Immature natural killer cell (primary cell): ENCODE data around the gene CCDC81. TPM values are rescaled to one million over a fixed set of nuclear protein-coding genes. Genes with fewer than 3 reads are reported as not detected.

Experiments
- DNase-seq, 3 donors: peaks; one replicate each; pipeline ENCODE4 v3.0.0; 2022; ENCODE audit warnings: mixed read lengths in 1 of 3
- H3K27ac Mint-ChIP-seq, 6 donors: one replicate each; pipeline ENCODE4 v1.8.0; 2020; ENCODE audit warnings: mixed read lengths in 6 of 6, mild to moderate bottlenecking in 5 of 6, inconsistent platforms in 4 of 6, moderate library complexity in 3 of 6
- H3K27me3 Mint-ChIP-seq, 3 donors: one replicate each; pipeline ENCODE4 v1.8.0; 2020 to 2021; ENCODE audit warnings: low read depth in 3 of 3, mild to moderate bottlenecking in 3 of 3, mixed read lengths in 3 of 3, moderate library complexity in 3 of 3, inconsistent platforms in 1 of 3
- H3K36me3 Mint-ChIP-seq, 3 donors: one replicate each; pipeline ENCODE4 v1.8.0; 2020; ENCODE audit warnings: mixed read lengths in 3 of 3, inconsistent platforms in 2 of 3, mild to moderate bottlenecking in 2 of 3
- H3K4me1 Mint-ChIP-seq, 2 donors: one replicate each; pipeline ENCODE4 v1.8.0; 2020; ENCODE audit warnings: inconsistent platforms in 2 of 2, mild to moderate bottlenecking in 2 of 2, mixed read lengths in 2 of 2, moderate library complexity in 1 of 2
- H3K4me3 Mint-ChIP-seq, 5 donors: one replicate each; pipeline ENCODE4 v1.8.0; 2020; ENCODE audit warnings: mild to moderate bottlenecking in 5 of 5, mixed read lengths in 5 of 5, inconsistent platforms in 3 of 5, moderate library complexity in 3 of 5
- H3K9me3 Mint-ChIP-seq, 6 donors: one replicate each; pipeline ENCODE4 v1.8.0; 2020; ENCODE audit warnings: mild to moderate bottlenecking in 6 of 6, mixed read lengths in 6 of 6, inconsistent platforms in 4 of 6, moderate library complexity in 3 of 6
- polyA plus RNA-seq, 3 donors: library from polyadenylated mRNA; unstranded; fragments of 300-500 nt; fragmentation: Illumina TruSeq; gene quantifications; one replicate each; pipeline ENCODE4 v1.2.3, GENCODE V29; 2021

Gene CCDC81
- polyA plus RNA-seq, 3 donors from 2014 or later, result 0.13 to 0.40 TPM; not detected in 1

DNA sequence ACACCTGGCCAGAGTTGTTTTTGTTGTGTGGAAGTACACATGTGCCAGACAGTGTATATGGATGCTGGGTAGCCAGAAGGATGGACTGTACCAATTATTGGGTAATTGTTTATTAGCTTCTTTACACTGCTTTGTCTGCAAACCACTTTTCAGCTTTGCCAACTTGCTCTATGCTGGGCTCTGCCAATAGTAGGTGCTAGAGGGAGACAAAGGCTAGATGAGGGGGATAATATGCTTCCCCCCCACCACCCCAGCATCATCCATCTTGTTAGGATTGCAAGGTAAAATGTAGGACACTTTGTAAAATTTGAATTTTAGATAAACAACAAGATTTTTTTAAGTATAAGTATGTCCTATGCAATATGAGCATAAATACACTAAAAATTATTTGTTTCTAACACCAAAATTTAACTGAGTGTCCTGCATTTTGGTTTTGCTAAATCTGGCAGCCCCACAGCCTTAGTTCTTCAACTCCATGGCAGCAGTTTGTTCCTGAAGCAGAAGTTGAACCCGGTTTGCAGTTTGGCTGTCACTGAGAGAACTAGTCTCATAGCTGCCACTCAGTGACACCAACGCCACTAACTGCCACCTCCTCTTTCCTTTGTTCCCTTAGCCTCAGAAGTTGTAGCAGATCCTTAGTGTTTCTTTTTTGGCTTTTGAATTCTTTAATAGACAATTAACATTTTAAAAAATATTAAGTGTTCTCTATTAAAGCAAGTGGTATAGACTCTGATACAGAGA lies 78.8 kb downstream of the CCDC81 start:
- Mint-ChIP-seq H3K27me3 (peaks cover 0 to 5% (median 2%) of the 10 kb centered on the region in 3 donors), H3K27ac (no peak overlapping the region), H3K9me3 (no peaks in the 10 kb centered on the region), H3K4me3 (no peak overlapping the region), H3K36me3 (peaks cover 0 to 11% (median 0%) of the 10 kb centered on the region in 3 donors), H3K4me1 (peaks cover 7 to 26% of the 10 kb centered on the region in 2 donors)
- DNase-seq, result no peak

DNA sequence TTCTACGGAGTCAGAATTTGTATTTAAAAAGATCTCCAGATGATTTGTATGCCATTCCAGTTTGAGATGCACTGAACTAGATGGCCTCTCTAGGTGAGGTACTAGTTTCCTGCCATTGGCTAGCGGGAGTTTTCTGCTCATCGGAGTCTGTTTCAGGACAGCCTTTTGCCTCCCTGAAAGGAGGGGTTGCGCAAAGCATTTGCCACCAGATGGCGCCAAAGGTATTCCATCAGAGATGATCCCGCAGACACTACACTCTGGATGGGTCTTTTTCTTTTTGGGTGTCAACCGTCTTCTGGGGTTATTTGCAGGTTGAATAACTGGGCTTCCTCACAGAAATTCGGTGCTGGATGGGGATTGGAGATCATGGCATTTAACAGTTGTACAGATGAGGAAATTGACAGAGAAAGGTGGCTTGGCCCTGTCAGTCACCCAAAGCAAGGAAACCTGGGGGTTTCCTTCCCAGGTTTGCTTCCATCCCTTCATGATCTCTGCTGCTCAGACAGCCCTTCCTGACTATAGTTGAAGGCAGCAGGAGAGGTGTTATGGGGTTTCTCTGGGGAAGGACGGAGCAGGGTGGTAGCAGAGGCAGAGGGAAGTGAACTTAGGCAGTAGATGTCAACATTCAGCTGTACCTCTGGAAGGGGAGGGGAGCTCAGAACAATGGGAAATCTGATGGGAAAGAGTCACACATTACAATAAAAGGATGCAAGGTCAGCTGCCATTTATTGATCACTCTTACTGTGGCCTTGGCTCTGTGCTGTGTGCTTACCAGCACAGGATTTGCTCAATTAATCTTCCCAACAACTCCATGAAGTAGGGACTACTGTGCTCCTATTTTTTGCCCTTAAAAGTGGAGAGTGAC lies 81.6 kb downstream of the CCDC81 start:
- Mint-ChIP-seq H3K4me1 (peaks cover 7 to 26% of the 10 kb centered on the region in 2 donors), H3K9me3 (no peaks in the 10 kb centered on the region), H3K36me3 (peaks cover 0 to 11% (median 3%) of the 10 kb centered on the region in 3 donors), H3K4me3 (peak overlapping the region in 2 of 5 donors; percentile 54 to 66), H3K27me3 (peaks cover 2 to 7% (median 3%) of the 10 kb centered on the region in 3 donors), H3K27ac (peak overlapping the region in 3 of 6 donors; percentile 36 to 75 (median 41))
- peak; percentile 73 to 79 (median 77) for DNase-seq

DNA sequence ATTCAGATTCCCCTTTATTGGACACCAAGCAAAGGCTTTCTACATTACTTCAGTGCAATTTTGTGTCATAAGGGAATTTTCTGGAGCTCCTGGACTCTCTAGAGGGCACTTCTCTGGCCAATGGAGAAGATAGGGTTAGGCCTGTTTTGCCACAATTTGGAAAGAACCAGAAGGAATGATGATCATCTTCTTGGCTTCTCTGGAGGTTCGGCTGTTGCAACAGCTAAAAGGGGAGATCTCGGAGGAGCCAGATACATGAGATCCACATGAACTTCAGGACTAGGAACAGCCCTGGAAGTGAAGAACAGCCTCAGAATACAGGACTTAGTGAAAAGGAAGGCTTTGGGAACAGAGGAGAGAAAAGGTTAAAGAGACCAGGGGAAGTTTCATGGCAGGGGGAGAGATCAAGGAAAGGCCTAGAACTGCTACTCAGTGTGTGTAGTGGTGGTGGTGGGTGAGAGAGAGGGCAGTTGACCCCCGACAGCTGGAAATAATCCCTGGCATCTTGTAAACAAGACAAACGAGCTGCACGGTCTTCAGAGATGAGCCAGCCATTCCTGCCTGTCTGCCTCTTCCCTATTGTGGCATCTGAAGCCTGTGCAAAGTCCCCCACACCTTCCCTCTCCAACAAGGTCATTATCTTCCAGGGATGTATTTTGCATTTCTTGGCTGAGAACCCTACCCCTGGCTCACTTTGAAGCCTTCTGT lies 83.8 kb downstream of the CCDC81 start:
- Mint-ChIP-seq H3K27ac (peak overlapping the region in 1 of 6 donors; percentile 7), H3K36me3 (peaks cover 0 to 20% (median 3%) of the 10 kb centered on the region in 3 donors), H3K4me1 (peaks cover 7 to 26% of the 10 kb centered on the region in 2 donors), H3K4me3 (no peak overlapping the region), H3K27me3 (peaks cover 2 to 11% (median 6%) of the 10 kb centered on the region in 3 donors), H3K9me3 (no peaks in the 10 kb centered on the region)
- no peak for DNase-seq

DNA sequence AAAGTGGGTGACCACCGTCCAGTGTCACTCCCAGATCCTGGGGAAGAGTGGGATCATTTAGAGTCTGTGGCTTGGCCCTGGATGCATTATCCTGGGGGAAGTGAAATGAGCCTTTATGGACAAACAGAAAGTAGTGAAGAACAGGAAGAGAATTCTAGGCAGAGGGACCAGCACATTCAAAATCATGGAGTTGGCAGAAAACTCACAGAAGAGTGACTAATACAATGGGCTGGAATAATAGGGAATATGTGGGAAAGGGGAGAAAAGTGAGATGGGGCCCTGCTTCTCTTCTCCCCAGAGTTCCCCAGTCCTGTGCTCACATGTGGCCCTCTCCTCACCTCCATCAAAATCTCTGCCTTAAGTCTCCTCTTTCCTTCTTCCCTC lies 84.3 kb downstream of the CCDC81 start:
- no peak for DNase-seq
- H3K4me3 Mint-ChIP-seq, result no peak overlapping the region
- H3K27ac Mint-ChIP-seq, result peak overlapping the region in 1 of 6 donors; percentile 27
- H3K9me3 Mint-ChIP-seq, result no peaks in the 10 kb centered on the region
- peaks cover 0 to 20% (median 3%) of the 10 kb centered on the region in 3 donors for H3K36me3 Mint-ChIP-seq
- H3K27me3 Mint-ChIP-seq, result peaks cover 2 to 11% (median 6%) of the 10 kb centered on the region in 3 donors
- peaks cover 7 to 22% of the 10 kb centered on the region in 2 donors for H3K4me1 Mint-ChIP-seq

DNA sequence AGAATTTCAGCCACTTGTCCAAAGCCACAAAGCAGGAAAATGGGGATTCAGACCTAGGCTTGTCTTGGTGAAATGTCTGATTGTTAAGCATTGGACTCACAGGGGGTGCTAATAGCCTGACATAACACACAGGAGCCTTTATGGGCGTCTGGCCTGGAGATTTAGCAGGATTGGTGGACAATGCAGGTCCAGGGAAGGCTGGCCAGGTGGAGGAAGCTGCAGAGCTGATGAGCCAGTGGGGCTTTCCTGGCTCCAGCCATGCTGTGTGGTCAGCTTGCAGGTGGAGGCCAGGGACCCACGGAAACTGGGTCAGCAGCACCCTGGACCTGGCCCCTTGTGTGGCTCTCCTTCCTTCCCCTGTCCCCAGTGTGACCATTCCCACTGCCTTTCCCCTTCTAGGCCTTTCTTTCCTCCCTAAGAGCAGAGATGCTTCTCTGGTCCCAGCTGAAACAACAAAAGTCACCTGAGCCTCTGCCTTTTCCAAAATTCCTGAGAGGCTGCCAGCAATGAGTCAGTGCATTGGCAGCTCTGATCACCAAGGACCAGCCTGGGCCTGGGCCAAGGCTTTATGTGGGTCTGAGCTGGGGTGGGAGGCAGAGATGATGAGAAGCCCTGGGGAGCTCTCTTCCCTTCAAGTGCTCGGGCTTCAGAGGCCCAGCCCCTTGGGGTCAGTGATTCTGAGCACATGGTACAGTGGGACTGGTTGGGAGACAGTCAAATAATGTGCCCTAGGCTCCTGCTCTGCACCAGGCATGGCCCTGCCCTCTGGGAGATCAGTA lies 85.2 kb downstream of the CCDC81 start:
- Mint-ChIP-seq H3K9me3 (no peaks in the 10 kb centered on the region), H3K4me3 (no peak overlapping the region), H3K4me1 (peaks cover 7 to 22% of the 10 kb centered on the region in 2 donors), H3K36me3 (peaks cover 0 to 22% (median 4%) of the 10 kb centered on the region in 3 donors), H3K27me3 (peaks cover 2 to 12% (median 6%) of the 10 kb centered on the region in 3 donors), H3K27ac (no peak overlapping the region)
- DNase-seq, result no peak

DNA sequence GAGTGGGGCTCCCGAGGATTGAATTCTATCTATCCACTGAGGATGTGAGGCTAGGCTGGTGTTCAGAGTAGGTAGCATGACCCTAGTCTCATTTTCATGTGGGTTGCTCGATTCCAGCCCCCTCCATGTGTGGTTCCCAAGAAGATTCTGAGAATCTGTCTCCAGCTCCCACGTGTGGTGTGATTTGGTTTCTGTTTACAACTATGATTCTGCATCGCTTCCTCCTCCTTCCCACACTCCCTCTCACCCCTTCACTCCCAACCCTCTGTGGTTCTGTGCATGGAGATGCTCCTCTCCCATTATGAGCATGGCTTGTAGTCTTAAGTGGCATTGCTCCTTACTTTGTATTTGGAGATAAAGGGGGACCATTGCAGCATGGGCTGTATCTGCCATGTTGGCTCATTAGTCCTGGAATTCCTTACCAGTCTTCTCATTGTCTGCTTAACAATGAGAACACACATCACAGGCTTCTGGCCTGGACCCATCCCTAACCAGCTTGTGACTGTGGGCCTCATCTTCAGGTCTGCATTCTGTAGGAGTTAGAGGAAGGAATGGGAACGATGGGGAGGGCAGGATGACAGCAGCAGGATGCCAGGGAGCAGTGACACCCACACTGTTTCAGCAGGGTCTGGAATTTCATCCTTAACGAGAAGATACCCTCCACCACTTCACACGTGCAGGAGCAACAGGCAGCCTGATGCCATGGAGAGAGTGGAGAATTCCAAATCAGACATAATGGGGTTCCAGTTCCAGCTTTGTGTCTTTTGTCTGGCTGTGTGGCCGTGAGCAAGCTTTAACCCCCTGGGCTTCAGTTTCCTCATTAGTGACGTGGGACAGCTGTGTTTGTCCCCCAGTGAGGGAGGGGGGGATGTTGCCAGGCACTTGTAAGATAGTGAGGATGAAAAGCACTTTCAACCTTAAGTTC lies 86.0 kb downstream of the CCDC81 start:
- Mint-ChIP-seq H3K4me1 (peaks cover 7 to 22% of the 10 kb centered on the region in 2 donors), H3K27me3 (peaks cover 2 to 13% (median 6%) of the 10 kb centered on the region in 3 donors), H3K4me3 (no peak overlapping the region), H3K27ac (peak overlapping the region in 2 of 6 donors; percentile 21 to 85), H3K36me3 (peaks cover 0 to 23% (median 6%) of the 10 kb centered on the region in 3 donors), H3K9me3 (no peaks in the 10 kb centered on the region)
- DNase-seq, result no peak

DNA sequence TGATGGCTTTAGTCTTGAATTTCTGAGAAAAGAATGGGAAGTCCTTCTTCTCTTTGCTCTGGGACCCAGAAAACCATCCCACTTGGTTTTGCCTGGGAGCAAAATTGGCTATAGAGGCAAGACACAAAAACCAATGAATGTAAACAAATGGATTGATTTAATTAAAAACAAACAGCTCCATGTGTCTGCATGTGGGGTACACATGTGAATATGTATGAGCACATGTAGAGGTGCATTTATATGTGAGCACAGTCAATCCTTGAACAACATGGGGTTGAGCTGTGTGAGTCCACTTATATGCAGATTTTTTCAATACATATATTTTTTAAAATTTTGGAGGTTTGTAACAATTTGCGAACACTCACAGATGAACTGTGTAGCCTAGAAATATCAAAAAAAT lies 87.2 kb downstream of the CCDC81 start:
- Mint-ChIP-seq H3K4me1 (peaks cover 0 to 10% of the 10 kb centered on the region in 2 donors), H3K27ac (peak overlapping the region in 1 of 6 donors; percentile 42), H3K36me3 (peaks cover 0 to 19% (median 6%) of the 10 kb centered on the region in 3 donors), H3K4me3 (no peak overlapping the region), H3K9me3 (no peaks in the 10 kb centered on the region), H3K27me3 (peaks cover 2 to 9% (median 4%) of the 10 kb centered on the region in 3 donors)
- DNase-seq, result no peak

DNA sequence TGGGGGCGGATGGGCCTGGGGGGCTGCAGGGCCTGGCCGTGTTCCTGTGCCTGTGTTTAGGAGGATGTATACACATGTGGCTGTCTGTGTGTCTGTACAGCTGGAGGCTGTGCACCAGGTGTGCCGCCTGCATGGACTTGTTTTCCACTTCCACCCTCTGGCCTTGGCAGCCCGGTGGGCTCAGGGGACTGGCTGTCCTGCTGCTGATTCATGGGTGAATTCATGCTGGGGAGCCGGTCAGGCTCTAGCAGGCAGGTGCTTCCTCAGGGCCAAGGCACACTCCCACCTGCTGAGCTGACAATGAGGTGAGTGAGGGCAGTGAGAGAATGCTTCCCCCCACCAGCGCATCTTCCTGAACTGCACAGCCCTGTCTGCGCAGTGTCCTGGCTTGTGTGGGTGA lies 88.4 kb downstream of the CCDC81 start:
- Mint-ChIP-seq H3K4me1 (peaks cover 0 to 5% of the 10 kb centered on the region in 2 donors), H3K27me3 (peaks cover 2 to 9% (median 4%) of the 10 kb centered on the region in 3 donors), H3K27ac (no peak overlapping the region), H3K36me3 (peaks cover 0 to 21% (median 6%) of the 10 kb centered on the region in 3 donors), H3K4me3 (no peak overlapping the region), H3K9me3 (no peaks in the 10 kb centered on the region)
- no peak for DNase-seq

DNA sequence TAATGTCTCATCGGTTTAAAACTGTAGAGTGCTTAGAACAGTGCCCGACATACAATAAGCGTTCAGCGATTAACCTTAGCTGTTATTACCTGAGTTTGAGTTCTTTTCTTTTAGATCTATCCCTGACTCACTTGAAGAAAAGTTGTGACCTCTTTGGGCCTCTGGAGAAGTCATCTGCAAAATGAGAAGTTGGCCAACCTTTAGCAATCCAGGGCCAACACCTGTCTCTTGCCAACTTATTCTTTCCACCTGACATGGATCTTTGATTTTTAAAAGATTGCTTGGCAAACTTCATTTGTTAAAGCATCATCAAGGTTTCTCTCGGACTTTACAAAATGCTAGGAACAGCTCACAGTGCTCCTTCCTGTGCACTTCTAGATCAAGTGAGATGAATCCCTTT lies 89.3 kb downstream of the CCDC81 start:
- H3K4me1 Mint-ChIP-seq, result peaks cover 0 to 5% of the 10 kb centered on the region in 2 donors
- H3K4me3 Mint-ChIP-seq, result no peak overlapping the region
- H3K27ac Mint-ChIP-seq, result peak overlapping the region in 1 of 6 donors; percentile 14
- H3K36me3 Mint-ChIP-seq, result peaks cover 0 to 17% (median 4%) of the 10 kb centered on the region in 3 donors
- H3K9me3 Mint-ChIP-seq, result no peaks in the 10 kb centered on the region
- H3K27me3 Mint-ChIP-seq, result peaks cover 3 to 6% (median 5%) of the 10 kb centered on the region in 3 donors
- DNase-seq, result no peak

DNA sequence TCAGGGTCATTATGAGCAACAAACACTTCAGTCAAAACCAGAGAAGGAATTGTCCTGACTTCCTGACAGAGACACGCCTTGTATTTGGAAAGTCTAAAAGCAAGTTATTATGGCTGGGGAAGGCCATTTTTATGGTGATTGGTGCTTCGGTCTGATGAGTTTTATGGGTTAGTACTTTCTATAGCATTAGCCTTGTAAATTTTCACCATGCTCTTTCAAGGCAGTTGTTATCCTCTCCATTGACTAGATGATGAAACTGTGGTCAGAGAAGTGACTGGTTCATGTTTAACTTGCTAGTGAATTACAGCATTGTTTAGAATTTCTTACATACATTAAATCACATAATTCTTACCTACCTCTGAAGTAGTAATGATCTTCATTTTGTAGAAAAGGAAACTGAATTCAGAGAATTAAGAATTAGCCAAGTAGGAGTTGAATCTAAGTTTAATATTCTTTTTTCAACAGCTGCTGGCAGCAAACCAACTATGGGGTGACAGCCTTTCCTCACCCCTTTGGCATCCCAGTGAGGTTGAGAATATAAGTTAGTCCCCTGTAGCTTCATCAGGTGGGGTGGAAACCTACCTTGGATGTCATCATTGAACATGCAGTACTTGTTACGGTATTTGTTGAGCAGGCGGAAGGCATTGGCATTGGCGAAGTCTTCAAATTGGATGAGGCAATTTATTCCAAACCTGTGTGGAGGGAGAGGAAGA lies 90.0 kb downstream of the CCDC81 start:
- Mint-ChIP-seq H3K4me1 (peaks cover 0 to 5% of the 10 kb centered on the region in 2 donors), H3K9me3 (no peaks in the 10 kb centered on the region), H3K27me3 (peaks cover 4 to 6% (median 5%) of the 10 kb centered on the region in 3 donors), H3K36me3 (peaks cover 0 to 17% (median 3%) of the 10 kb centered on the region in 3 donors), H3K4me3 (no peak overlapping the region), H3K27ac (peak overlapping the region in 1 of 6 donors; percentile 14)
- DNase-seq, result no peak

DNA sequence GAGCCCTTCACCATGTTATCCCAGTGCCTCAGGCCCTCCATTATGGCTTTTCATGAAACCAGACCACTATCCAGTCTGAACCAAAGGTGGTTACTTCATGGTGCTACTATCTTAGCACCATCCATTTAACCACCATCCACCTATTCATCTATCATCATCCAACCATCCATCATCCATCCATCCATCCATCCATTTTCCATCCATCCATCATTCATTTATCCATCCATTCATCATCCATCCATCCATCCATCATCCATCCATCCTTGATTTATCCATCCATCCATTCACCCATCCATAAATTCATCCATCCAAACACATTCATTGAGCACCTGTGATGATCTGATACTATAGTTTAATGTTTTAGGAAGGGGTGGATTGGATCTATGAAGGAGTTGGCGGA lies 93.5 kb downstream of the CCDC81 start:
- H3K36me3 Mint-ChIP-seq, result peaks cover 0 to 23% (median 3%) of the 10 kb centered on the region in 3 donors
- H3K9me3 Mint-ChIP-seq, result peaks cover 0 to 1% (median 0%) of the 10 kb centered on the region in 6 donors
- DNase-seq, result no peak
- H3K4me1 Mint-ChIP-seq, result peaks cover 1 to 24% of the 10 kb centered on the region in 2 donors
- no peak overlapping the region for H3K4me3 Mint-ChIP-seq
- peaks cover 2 to 5% (median 4%) of the 10 kb centered on the region in 3 donors for H3K27me3 Mint-ChIP-seq
- H3K27ac Mint-ChIP-seq, result no peak overlapping the region
